HL-60 (cell line): ENCODE results near the gene DTD2.
"Not testable (repeated sequence)": the region's sequence is repeated elsewhere in the genome, so short reads cannot be mapped to it uniquely, and the experiment has no call there.

Experiments used
- DNase-seq, 2 experiments: peaks; one replicate each; pipeline ENCODE4 v3.0.0-alpha.2; 2010 to 2020; ENCODE audit warnings: low read depth in 1 of 2, low spot score in 1 of 2
- H3K27ac ChIP-seq: fragments of 250-450 bp; sonication (Bioruptor Pico); replicated peaks from 2 replicates; pipeline ENCODE4 v1.5.1; 2020; ENCODE audit warnings: mild to moderate bottlenecking, moderate library complexity
- H3K27me3 ChIP-seq: fragments of 250-450 bp; sonication (Bioruptor Pico); 2 replicates; pipeline ENCODE4 v1.5.1; 2021; ENCODE audit warnings: mild to moderate bottlenecking, moderate library complexity; ENCODE audit not compliant: insufficient read depth, poor library complexity, severe bottlenecking
- H3K4me3 ChIP-seq: replicated peaks from 2 replicates; pipeline ENCODE4 v1.5.1; 2011; ENCODE audit warnings: mild to moderate bottlenecking, control low read depth, low read length; ENCODE audit not compliant: insufficient read depth
- CTCF ChIP-seq: IDR thresholded peaks from one replicate; pipeline ENCODE4 v1.5.1; 2011; ENCODE audit warnings: low read length, control low read depth, inconsistent platforms; ENCODE audit not compliant: insufficient read depth
- GABPA ChIP-seq: IDR thresholded peaks from 2 replicates; pipeline ENCODE4 v1.6.1; 2012; ENCODE audit warnings: low read depth
- POLR2AphosphoS5 ChIP-seq: IDR thresholded peaks from 2 replicates; pipeline ENCODE4 v1.6.1; 2012; ENCODE audit warnings: low read depth
- REST ChIP-seq: IDR thresholded peaks from 2 replicates; pipeline ENCODE4 v1.6.1; 2012; ENCODE audit warnings: low read depth; ENCODE audit not compliant: insufficient replicate concordance
- SPI1 ChIP-seq: IDR thresholded peaks from 2 replicates; pipeline ENCODE4 v1.6.1; 2012; ENCODE audit warnings: low read depth, mild to moderate bottlenecking, borderline replicate concordance

The DTD2 gene

GRCh38 chr14:31437045-31437691 lies 20.1 kb downstream of the DTD2 start:
- DNase-seq, H3K27me3 ChIP-seq, H3K4me3 ChIP-seq, H3K27ac ChIP-seq: not testable (repeated sequence)

GRCh38 chr14:31435276-31435675 lies 22.0 kb downstream of the DTD2 start:
- Histone ChIP-seq H3K4me3 (no peak overlapping the region), H3K27me3 (no peaks in the 10 kb centered on the region), H3K27ac (no peak overlapping the region)
- TF ChIP-seq SPI1: no peak
- TF ChIP-seq REST: no peak
- TF ChIP-seq GABPA: no peak
- no peak for TF ChIP-seq CTCF
- TF ChIP-seq POLR2AphosphoS5: no peak
- DNase-seq: no peak

GRCh38 chr14:31430634-31431264 lies 26.6 kb downstream of the DTD2 start:
- no peaks in the 10 kb centered on the region for H3K27me3 ChIP-seq
- no peak for DNase-seq
- no peak for TF ChIP-seq POLR2AphosphoS5
- TF ChIP-seq REST: no peak
- no peak for TF ChIP-seq GABPA
- TF ChIP-seq SPI1: no peak
- no peak for TF ChIP-seq CTCF

GRCh38 chr14:31429791-31430190 lies 27.5 kb downstream of the DTD2 start:
- DNase-seq: no peak
- Histone ChIP-seq H3K27me3 (no peaks in the 10 kb centered on the region), H3K4me3 (no peak overlapping the region), H3K27ac (no peak overlapping the region)
- TF ChIP-seq REST (no peak), SPI1 (no peak), POLR2AphosphoS5 (no peak), GABPA (no peak), CTCF (no peak)

More at GRCh38 chr14:31430634-31431264, 26.6 kb downstream of the DTD2 start:
- Histone ChIP-seq H3K27ac (no peak overlapping the region), H3K4me3 (no peak overlapping the region)
